ENCODE results near the gene KAZN.

GRCh38 chr1:14880456-14881316 is 282.2 kb downstream of the KAZN start:
- TF ChIP-seq CTCF (IDR thresholded peaks at IDR 0.05; ENCODE audit: insufficient read depth, low read depth, low read length) (no peak), EZH2 (IDR thresholded peaks at IDR 0.05; ENCODE audit: insufficient read depth, low read length) (no peak)
